Rectal smooth muscle tissue (tissue), 1 donor: ENCODE measurements around the gene SH3BGRL2.

Source experiments
- H3K27ac ChIP-seq: one replicate; pipeline ENCODE4 v1.7.0; 2013; ENCODE audit warnings: low read depth, low read length, inconsistent platforms
- H3K27me3 ChIP-seq: one replicate; pipeline ENCODE4 v1.7.0; 2013; ENCODE audit warnings: low read length; ENCODE audit not compliant: control insufficient read depth, insufficient read depth
- H3K36me3 ChIP-seq: one replicate; pipeline ENCODE4 v1.7.0; 2013; ENCODE audit warnings: low read length; ENCODE audit not compliant: control insufficient read depth, insufficient read depth
- H3K4me1 ChIP-seq: one replicate; pipeline ENCODE4 v1.7.0; 2013; ENCODE audit warnings: low read length; ENCODE audit not compliant: control insufficient read depth, insufficient read depth
- H3K4me3 ChIP-seq: one replicate; pipeline ENCODE4 v1.7.0; 2013; ENCODE audit warnings: low read length
- H3K9ac ChIP-seq: one replicate; pipeline ENCODE4 v1.7.0; 2013; ENCODE audit warnings: low read length

SH3BGRL2 gene

GRCh38 chr6:79694156-79694555, 63.0 kb downstream of the SH3BGRL2 start:
- Histone ChIP-seq H3K4me3 (no peak overlapping the region), H3K9ac (no peak overlapping the region), H3K36me3 (no peaks in the 10 kb centered on the region), H3K27me3 (no peaks in the 10 kb centered on the region), H3K4me1 (no peaks in the 10 kb centered on the region), H3K27ac (no peak overlapping the region)

DNA sequence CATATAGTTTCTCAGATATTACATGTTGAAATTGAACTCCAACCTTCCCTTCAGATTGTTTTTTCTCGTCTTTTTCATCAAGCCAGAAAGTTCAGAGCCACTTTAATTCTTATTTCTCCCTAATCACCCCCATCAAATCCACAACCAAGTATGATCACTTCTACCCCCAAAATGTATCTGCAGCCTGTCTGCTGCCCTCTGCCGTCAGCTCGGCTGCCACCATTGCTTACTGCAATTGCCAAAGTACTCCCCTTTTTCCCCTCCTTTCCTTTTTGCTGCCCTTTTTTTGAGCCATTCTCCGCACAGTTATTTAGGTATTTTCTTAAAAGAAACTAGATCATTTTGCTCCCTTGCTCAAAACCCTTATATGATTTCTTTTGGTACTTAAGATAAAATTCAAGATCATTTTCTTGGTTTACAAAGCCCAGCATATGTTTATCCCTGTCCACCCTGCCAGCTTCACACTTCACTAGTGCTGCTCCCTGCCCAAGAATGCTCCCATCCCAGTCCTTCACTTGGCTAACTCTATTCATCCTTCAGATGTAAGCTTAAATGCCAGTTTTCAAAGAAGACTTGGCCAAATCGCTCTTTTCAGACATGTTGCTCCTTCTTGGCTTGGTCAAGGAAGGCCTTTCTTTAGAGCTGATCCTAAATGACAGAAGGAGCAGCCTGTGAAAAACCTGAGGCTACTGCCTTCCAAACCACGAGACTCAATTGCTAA, 63.7 kb downstream of the SH3BGRL2 start:
- Histone ChIP-seq H3K27ac (no peak overlapping the region), H3K36me3 (no peaks in the 10 kb centered on the region), H3K9ac (no peak overlapping the region), H3K27me3 (no peaks in the 10 kb centered on the region), H3K4me1 (no peaks in the 10 kb centered on the region), H3K4me3 (no peak overlapping the region)

DNA sequence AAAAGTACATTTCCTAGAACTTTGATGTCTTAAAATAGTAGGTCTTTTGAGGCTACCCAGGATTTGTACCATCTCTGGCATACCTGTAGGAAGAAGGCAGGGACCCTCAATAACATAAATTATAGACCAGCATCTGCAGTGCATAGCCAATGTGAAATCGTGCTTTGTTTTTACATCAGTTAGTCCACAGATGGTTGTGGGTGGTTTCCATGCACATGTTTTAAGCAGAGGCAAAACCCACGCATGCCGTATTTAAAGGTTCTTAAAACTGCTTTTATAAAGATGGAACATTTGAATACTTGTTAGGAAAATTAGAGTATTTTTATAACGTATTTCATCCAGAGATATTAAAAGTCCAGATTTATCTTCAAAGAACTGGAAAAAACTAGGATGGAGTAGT, 66.3 kb downstream of the SH3BGRL2 start:
- H3K4me1 ChIP-seq, result no peaks in the 10 kb centered on the region
- H3K9ac ChIP-seq, result no peak overlapping the region
- H3K36me3 ChIP-seq, result no peaks in the 10 kb centered on the region
- H3K27ac ChIP-seq, result no peak overlapping the region
- no peaks in the 10 kb centered on the region for H3K27me3 ChIP-seq
- no peak overlapping the region for H3K4me3 ChIP-seq

DNA sequence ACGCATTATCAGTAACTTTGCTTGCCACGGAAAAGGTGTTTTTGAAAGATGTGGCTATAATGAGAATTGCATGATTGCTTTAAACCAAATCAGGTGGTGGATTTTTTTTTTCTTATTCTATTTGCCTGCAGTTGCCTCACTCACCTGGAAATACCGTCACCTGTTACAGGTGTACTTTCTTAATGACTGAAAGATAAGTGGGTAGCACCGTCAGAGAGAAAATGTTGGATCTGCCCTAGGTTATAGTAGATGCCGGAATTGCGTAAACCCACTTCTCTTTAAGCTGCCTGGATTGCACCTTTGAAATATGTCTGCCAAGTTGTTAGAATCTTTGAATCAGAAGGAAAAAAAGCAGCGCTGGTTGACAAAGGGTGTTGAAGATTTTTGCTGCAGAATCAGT, 68.5 kb downstream of the SH3BGRL2 start:
- Histone ChIP-seq H3K4me3 (no peak overlapping the region), H3K27ac (no peak overlapping the region), H3K9ac (no peak overlapping the region), H3K4me1 (no peaks in the 10 kb centered on the region), H3K27me3 (no peaks in the 10 kb centered on the region), H3K36me3 (no peaks in the 10 kb centered on the region)

- no peaks in the 10 kb centered on the region for H3K27me3 ChIP-seq
- H3K36me3 ChIP-seq, result no peaks in the 10 kb centered on the region
- no peak overlapping the region for H3K27ac ChIP-seq
- no peak overlapping the region for H3K4me3 ChIP-seq
- H3K4me1 ChIP-seq, result no peaks in the 10 kb centered on the region
- no peak overlapping the region for H3K9ac ChIP-seq
These were observed 71.6 kb downstream of the SH3BGRL2 start for GRCh38 chr6:79702691-79703090.

- no peak overlapping the region for H3K9ac ChIP-seq
- no peak overlapping the region for H3K27ac ChIP-seq
- H3K36me3 ChIP-seq, result no peaks in the 10 kb centered on the region
- H3K27me3 ChIP-seq, result no peaks in the 10 kb centered on the region
- no peak overlapping the region for H3K4me3 ChIP-seq
- no peaks in the 10 kb centered on the region for H3K4me1 ChIP-seq
These were observed 73.1 kb downstream of the SH3BGRL2 start for GRCh38 chr6:79704200-79704599.

DNA sequence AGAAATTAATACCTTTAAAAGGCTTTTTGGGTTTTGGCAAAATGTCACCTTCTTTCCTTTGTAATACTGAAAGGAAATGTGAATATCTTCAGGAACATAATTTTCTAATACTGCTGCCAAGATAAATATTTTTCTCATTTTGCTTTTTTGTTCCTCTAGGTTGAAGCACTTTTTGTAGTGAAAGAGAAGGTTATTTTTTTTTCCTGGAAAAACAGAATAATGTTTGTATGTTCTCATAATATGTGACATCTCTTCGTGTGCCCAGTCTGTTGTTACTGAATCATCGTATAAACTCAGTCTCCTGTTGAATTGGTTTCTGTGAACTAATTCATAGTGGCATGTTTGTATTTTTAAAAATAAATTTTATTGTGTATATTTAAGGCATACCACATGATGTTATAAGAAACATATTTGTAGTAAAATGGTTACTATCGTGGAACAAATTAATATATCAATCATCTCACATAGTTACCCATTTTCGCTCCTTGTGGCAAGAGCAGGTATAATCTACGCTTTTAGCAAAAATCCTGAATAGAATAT, 74.4 kb downstream of the SH3BGRL2 start:
- Histone ChIP-seq H3K27ac (no peak overlapping the region), H3K4me3 (no peak overlapping the region), H3K4me1 (no peaks in the 10 kb centered on the region), H3K27me3 (no peaks in the 10 kb centered on the region), H3K9ac (no peak overlapping the region), H3K36me3 (no peaks in the 10 kb centered on the region)

DNA sequence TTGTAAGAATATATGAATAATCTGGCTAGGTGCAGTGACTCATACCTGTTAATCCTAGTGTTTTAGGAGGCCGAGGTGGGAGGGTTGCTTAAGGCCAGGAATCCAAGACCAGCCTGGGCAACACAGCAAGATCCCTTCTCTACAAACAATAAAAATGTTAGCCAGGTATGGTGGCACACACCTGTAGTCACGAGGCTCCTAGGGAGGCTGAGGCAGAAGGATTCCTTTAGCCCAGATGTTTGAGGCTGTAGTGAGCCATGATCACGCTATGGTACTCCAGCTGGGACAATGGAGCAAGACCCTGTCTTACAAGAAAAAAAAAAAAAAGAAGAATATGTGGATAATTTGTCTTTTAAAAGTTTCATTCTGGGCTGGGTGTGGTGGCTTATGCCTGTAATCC, 75.4 kb downstream of the SH3BGRL2 start:
- Histone ChIP-seq H3K4me3 (no peak overlapping the region), H3K27me3 (no peaks in the 10 kb centered on the region), H3K36me3 (no peaks in the 10 kb centered on the region), H3K9ac (no peak overlapping the region), H3K27ac (no peak overlapping the region), H3K4me1 (no peaks in the 10 kb centered on the region)

DNA sequence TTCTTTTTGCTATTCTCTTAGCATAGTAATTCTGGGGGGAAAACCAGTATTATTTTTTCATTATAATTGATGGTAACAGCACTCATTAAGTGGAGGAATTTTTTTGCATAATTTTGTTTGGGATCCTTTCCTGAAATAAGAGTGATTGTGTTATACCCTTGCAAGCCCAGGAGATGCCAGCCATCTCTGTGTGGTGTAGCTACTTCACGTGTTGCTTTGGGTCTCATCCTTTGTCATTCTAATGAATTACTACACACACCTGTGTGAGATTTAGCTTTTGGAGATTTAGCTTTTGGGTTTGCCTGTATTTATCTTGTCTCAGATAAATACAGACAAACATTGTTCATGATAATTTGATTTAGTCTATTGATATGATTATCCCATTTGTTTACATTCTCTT, 76.5 kb downstream of the SH3BGRL2 start:
- no peak overlapping the region for H3K4me3 ChIP-seq
- no peak overlapping the region for H3K9ac ChIP-seq
- H3K27me3 ChIP-seq, result no peaks in the 10 kb centered on the region
- H3K36me3 ChIP-seq, result no peaks in the 10 kb centered on the region
- no peak overlapping the region for H3K27ac ChIP-seq
- H3K4me1 ChIP-seq, result no peaks in the 10 kb centered on the region

- Histone ChIP-seq H3K27ac (no peak overlapping the region), H3K27me3 (no peaks in the 10 kb centered on the region), H3K4me3 (no peak overlapping the region)
These were observed 77.1 kb downstream of the SH3BGRL2 start for GRCh38 chr6:79708095-79708791.

DNA sequence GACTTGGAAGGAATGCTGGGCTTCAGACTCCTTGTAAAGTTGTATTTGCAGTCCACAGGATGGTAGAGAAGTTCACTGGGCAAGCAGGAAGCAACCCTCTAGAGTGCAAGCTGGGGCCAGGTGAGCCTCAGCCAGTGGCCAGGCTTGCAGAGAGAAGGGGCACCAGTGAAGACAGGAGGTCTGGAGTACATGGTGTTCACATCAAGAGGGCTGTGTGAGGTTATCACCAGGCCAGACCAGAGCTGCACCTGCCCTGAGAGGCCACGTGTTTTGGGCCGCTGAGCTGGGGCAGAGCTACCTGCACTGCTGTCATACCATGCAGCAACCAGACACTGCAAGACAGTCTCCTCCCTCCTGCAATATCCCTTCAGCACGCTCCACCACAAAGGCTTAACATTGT, 79.0 kb downstream of the SH3BGRL2 start:
- Histone ChIP-seq H3K27ac (no peak overlapping the region), H3K36me3 (no peaks in the 10 kb centered on the region), H3K27me3 (no peaks in the 10 kb centered on the region), H3K4me1 (no peaks in the 10 kb centered on the region), H3K9ac (no peak overlapping the region), H3K4me3 (no peak overlapping the region)

More at GRCh38 chr6:79708095-79708791, 77.1 kb downstream of the SH3BGRL2 start:
- Histone ChIP-seq H3K4me1 (no peaks in the 10 kb centered on the region), H3K9ac (no peak overlapping the region), H3K36me3 (no peaks in the 10 kb centered on the region)

- Histone ChIP-seq H3K4me1 (no peaks in the 10 kb centered on the region), H3K27me3 (no peaks in the 10 kb centered on the region), H3K27ac (no peak overlapping the region), H3K36me3 (no peaks in the 10 kb centered on the region), H3K4me3 (no peak overlapping the region), H3K9ac (no peak overlapping the region)
These were observed 80.0 kb downstream of the SH3BGRL2 start for GRCh38 chr6:79711167-79711566.

GRCh38 chr6:79712144-79712543, 81.0 kb downstream of the SH3BGRL2 start:
- H3K36me3 ChIP-seq, result no peaks in the 10 kb centered on the region
- H3K27ac ChIP-seq, result no peak overlapping the region
- H3K4me1 ChIP-seq, result no peaks in the 10 kb centered on the region
- no peak overlapping the region for H3K4me3 ChIP-seq
- H3K9ac ChIP-seq, result no peak overlapping the region
- no peaks in the 10 kb centered on the region for H3K27me3 ChIP-seq
